HepG2 (cell line): Measurements from ENCODE around the gene GLOD5. TPM values are rescaled to one million over a fixed set of nuclear protein-coding genes. Genes with fewer than 3 reads are reported as not detected.

Experiments
- ARNT2 ChIP-seq: sonication (generic); formaldehyde crosslinking; IDR thresholded peaks from 2 replicates; pipeline ENCODE4 v1.8.0; 2022; ENCODE audit warnings: mild to moderate bottlenecking, low read depth, missing genetic modification reagents, moderate library complexity
- HMGXB4 ChIP-seq, 2 experiments: sonication (generic) in 1 of 2; formaldehyde crosslinking in 1 of 2; IDR thresholded peaks; 2 replicates each; pipeline versions ENCODE4 v1.4.0 to v1.6.1; 2018 to 2020; ENCODE audit warnings: missing genetic modification reagents in 2 of 2, borderline replicate concordance in 1 of 2, low read depth in 1 of 2, mild to moderate bottlenecking in 1 of 2, missing biosample characterization in 1 of 2
- KDM6A ChIP-seq: IDR thresholded peaks from 2 replicates; pipeline ENCODE4 v1.6.1; 2016; ENCODE audit warnings: low read depth
- KLF12 ChIP-seq: sonication (generic); formaldehyde crosslinking; IDR thresholded peaks from 2 replicates; pipeline ENCODE4 v1.4.0; 2020; ENCODE audit warnings: missing genetic modification reagents, borderline replicate concordance
- MATR3 ChIP-seq: sonication (generic); formaldehyde crosslinking; IDR thresholded peaks from 2 replicates; pipeline ENCODE4 v1.4.0; 2020; ENCODE audit warnings: missing genetic modification reagents
- NKX3-1 ChIP-seq: sonication (generic); formaldehyde crosslinking; IDR thresholded peaks from 2 replicates; pipeline ENCODE4 v1.5.0; 2020; ENCODE audit warnings: missing genetic modification reagents
- ONECUT2 ChIP-seq: sonication (generic); formaldehyde crosslinking; IDR thresholded peaks from 2 replicates; pipeline ENCODE4 v1.4.0; 2020; ENCODE audit warnings: missing genetic modification reagents
- PPARG ChIP-seq: conservative IDR thresholded peaks from 2 replicates; pipeline ENCODE4 v1.6.1; 2016; ENCODE audit warnings: missing biosample characterization, missing genetic modification reagents
- SRSF1 ChIP-seq: fragments of 200-400 bp; formaldehyde crosslinking; optimal IDR thresholded peaks from 2 replicates; pipeline ENCODE3; 2017; ENCODE audit warnings: mild to moderate bottlenecking, low read depth, low read length, moderate library complexity
- TRAFD1 ChIP-seq: sonication (generic); formaldehyde crosslinking; IDR thresholded peaks from 2 replicates; pipeline ENCODE4 v1.5.1; 2020; ENCODE audit warnings: missing genetic modification reagents, mild to moderate bottlenecking, borderline replicate concordance
- ZEB1 ChIP-seq: IDR thresholded peaks from 2 replicates; pipeline ENCODE4 v1.6.1; 2012; ENCODE audit warnings: mild to moderate bottlenecking, low read depth, inconsistent platforms; ENCODE audit not compliant: insufficient replicate concordance
- ZIK1 ChIP-seq: sonication (generic); formaldehyde crosslinking; IDR thresholded peaks from 2 replicates; pipeline ENCODE4 v1.5.0; 2020; ENCODE audit warnings: mild to moderate bottlenecking, low read depth, missing genetic modification reagents, borderline replicate concordance
- ZMYM4 ChIP-seq: sonication (generic); formaldehyde crosslinking; IDR thresholded peaks from 2 replicates; pipeline ENCODE4 v1.8.1; 2023; ENCODE audit warnings: mild to moderate bottlenecking, missing genetic modification reagents
- ZNF704 ChIP-seq: sonication (generic); formaldehyde crosslinking; IDR thresholded peaks from 2 replicates; pipeline ENCODE4 v1.8.1; 2023; ENCODE audit warnings: mild to moderate bottlenecking, inconsistent platforms, moderate library complexity, missing genetic modification reagents, borderline replicate concordance
- ZNF75D ChIP-seq: sonication (generic); formaldehyde crosslinking; IDR thresholded peaks from 2 replicates; pipeline ENCODE4 v1.8.1; 2023; ENCODE audit warnings: missing genetic modification reagents, mild to moderate bottlenecking, borderline replicate concordance
- polyA plus RNA-seq, 8 experiments: library from polyadenylated mRNA; depleted of rRNA in 3 of 8; stranded (reverse) in 7 of 8; unstranded in 1 of 8; fragments of >200 nt; fragmentation: Illumina TruSeq in 4 of 8; extraction: Trizol in 4 of 8; gene quantifications; 2 replicates each; pipeline versions ENCODE4 v1.2.1 to v1.2.3, GENCODE V29; 2011 to 2016; ENCODE audit warnings: low read depth in 4 of 8, missing spikeins in 1 of 8, mixed read lengths in 1 of 8; ENCODE audit not compliant: insufficient read depth in 1 of 8
- total RNA-seq, 5 experiments: library from RNA; depleted of rRNA; stranded (reverse); fragments of >200 nt; fragmentation: Illumina TruSeq; extraction: Trizol; gene quantifications; 2 replicates each; pipeline ENCODE4 v1.2.3, GENCODE V29; 2016; ENCODE audit warnings: low read depth in 1 of 5
- TF ChIP-seq, protein P1 (sequence below): sonication (generic); formaldehyde crosslinking; IDR thresholded peaks from 2 replicates; pipeline ENCODE4 v1.4.0; 2020; ENCODE audit warnings: mild to moderate bottlenecking, missing genetic modification reagents
- TF ChIP-seq, protein P2 (sequence below): sonication (generic); formaldehyde crosslinking; IDR thresholded peaks from 2 replicates; pipeline ENCODE4 v1.5.1; 2020; ENCODE audit warnings: missing genetic modification reagents, mild to moderate bottlenecking, borderline replicate concordance
- TF ChIP-seq, protein P3 (sequence below): sonication (generic); formaldehyde crosslinking; IDR thresholded peaks from 2 replicates; pipeline ENCODE4 v1.8.1; 2023; ENCODE audit warnings: mild to moderate bottlenecking, moderate library complexity, missing genetic modification reagents

Gene GLOD5
- total and polyA plus RNA-seq, 2 of the 13 experiments (the other 11 are each of a cell fraction or from before 2014, with no cell fraction given): 0.93 to 1.3 TPM

- peak; percentile 45; the same call in 1 of the 2 replicates for TF ChIP-seq ZMYM4
- TF ChIP-seq, protein P1, sequence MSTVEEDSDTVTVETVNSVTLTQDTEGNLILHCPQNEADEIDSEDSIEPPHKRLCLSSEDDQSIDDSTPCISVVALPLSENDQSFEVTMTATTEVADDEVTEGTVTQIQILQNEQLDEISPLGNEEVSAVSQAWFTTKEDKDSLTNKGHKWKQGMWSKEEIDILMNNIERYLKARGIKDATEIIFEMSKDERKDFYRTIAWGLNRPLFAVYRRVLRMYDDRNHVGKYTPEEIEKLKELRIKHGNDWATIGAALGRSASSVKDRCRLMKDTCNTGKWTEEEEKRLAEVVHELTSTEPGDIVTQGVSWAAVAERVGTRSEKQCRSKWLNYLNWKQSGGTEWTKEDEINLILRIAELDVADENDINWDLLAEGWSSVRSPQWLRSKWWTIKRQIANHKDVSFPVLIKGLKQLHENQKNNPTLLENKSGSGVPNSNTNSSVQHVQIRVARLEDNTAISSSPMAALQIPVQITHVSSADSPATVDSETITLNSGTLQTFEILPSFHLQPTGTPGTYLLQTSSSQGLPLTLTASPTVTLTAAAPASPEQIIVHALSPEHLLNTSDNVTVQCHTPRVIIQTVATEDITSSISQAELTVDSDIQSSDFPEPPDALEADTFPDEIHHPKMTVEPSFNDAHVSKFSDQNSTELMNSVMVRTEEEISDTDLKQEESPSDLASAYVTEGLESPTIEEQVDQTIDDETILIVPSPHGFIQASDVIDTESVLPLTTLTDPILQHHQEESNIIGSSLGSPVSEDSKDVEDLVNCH: no peak
- no peak for TF ChIP-seq MATR3 (CRISPR knock-in tag)
- no peak for TF ChIP-seq ZNF75D (CRISPR knock-in tag)
- no peak for TF ChIP-seq SRSF1
- peak; percentile 50; the same call in 1 of the 2 replicates for TF ChIP-seq KLF12
- no peak for TF ChIP-seq ONECUT2 (CRISPR knock-in tag)
- no peak for TF ChIP-seq KDM6A (CRISPR knock-in tag)
- TF ChIP-seq NKX3-1: no peak
- no peak for TF ChIP-seq TRAFD1 (CRISPR knock-in tag)
- TF ChIP-seq ZNF704 (CRISPR knock-in tag): no peak
- TF ChIP-seq HMGXB4 (CRISPR knock-in tag; IDR thresholded peaks at IDR 0.05; ENCODE audit: borderline replicate concordance in 1 of 2, low read depth in 1 of 2): peak in 1 of 2 experiments; percentile 45; a peak in 1 of 4 replicates
- TF ChIP-seq, protein P2, sequence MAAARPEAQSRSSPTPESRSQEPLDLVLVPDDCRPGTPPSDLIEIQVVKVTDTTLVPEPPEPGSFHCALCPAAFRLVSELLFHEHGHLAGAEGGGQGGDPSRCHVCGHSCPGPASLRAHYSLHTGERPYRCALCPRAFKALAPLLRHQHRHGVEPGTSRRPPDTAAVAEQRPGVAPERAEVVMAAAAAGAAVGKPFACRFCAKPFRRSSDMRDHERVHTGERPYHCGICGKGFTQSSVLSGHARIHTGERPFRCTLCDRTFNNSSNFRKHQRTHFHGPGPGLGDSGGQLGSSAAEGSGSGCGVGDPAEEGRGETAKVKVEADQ: 0 out of 2 replicates have a peak, but pooled peaks have one; percentile 18
- no peak for TF ChIP-seq PPARG (CRISPR knock-in tag)
- TF ChIP-seq ZIK1 (CRISPR knock-in tag): no peak
- TF ChIP-seq ZEB1: no peak
- TF ChIP-seq ARNT2 (CRISPR knock-in tag): no peak
- TF ChIP-seq, protein P3, sequence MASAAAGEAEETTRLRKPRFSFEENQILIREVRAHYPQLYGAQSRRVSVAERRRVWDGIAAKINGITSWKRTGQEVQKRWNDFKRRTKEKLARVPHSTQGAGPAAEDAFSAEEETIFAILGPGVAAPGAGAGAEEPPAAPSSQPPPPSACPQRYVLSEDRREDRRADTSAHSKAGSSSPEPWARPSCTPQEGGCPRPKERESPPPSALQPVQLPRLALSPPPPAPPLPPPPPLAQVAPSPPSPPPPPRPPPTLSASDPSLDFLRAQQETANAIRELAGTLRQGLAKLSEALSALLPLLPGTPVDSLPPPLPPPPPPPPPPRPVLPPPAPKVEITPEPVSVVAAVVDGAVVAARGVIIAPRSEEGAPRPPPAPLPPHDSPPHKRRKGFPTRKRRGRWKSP (CRISPR knock-in tag): no peak
Observed at GRCh38 chrX:48737213-48737938, 24.2 kb upstream of the GLOD5 start (continued).
